DOHH2 (cell line): ENCODE data around the gene LDLRAD4.

Experiments used
- H3F3A ChIP-seq: fragments of 200-600 bp; sonication (generic), shearing (Covaris generic); 2 replicates; pipeline ENCODE4 v1.6.0; 2016; ENCODE audit warnings: antibody characterized with exemption, mild to moderate bottlenecking; ENCODE audit not compliant: control insufficient read depth, insufficient read depth
- H3K27ac ChIP-seq: fragments of 200-600 bp; sonication (generic); 2 replicates; pipeline ENCODE4 v1.5.1; 2014; ENCODE audit warnings: low read depth, mild to moderate bottlenecking, low read length, moderate library complexity
- H3K27me3 ChIP-seq: fragments of 200-600 bp; sonication (generic); 2 replicates; pipeline ENCODE4 v1.6.1; 2014; ENCODE audit warnings: mild to moderate bottlenecking, low read length, mixed read lengths; ENCODE audit not compliant: control insufficient read depth
- H3K36me3 ChIP-seq: fragments of 200-600 bp; sonication (generic); 2 replicates; pipeline ENCODE4 v1.6.1; 2014; ENCODE audit warnings: mild to moderate bottlenecking, low read length, moderate library complexity, mixed read lengths; ENCODE audit not compliant: control insufficient read depth
- H3K4me1 ChIP-seq: fragments of 200-600 bp; sonication (generic); 2 replicates; pipeline ENCODE4 v1.6.1; 2014; ENCODE audit warnings: mild to moderate bottlenecking, low read length, mixed read lengths; ENCODE audit not compliant: control insufficient read depth
- H3K4me2 ChIP-seq: fragments of 200-600 bp; sonication (generic); 2 replicates; pipeline ENCODE4 v1.6.0; 2014; ENCODE audit warnings: mild to moderate bottlenecking, low read length, moderate library complexity
- H3K4me3 ChIP-seq: fragments of 200-600 bp; sonication (generic); 2 replicates; pipeline ENCODE4 v1.5.1; 2014; ENCODE audit warnings: mild to moderate bottlenecking, low read length, mixed read lengths
- H3K79me2 ChIP-seq: fragments of 200-600 bp; sonication (generic); 2 replicates; pipeline ENCODE4 v1.6.1; 2014; ENCODE audit warnings: mild to moderate bottlenecking, low read length, mixed read lengths; ENCODE audit not compliant: control insufficient read depth
- H3K9me2 ChIP-seq: fragments of 200-600 bp; sonication (generic); replicated peaks from 2 replicates; pipeline ENCODE4 v1.6.1; 2014; ENCODE audit warnings: mild to moderate bottlenecking, low read length, mixed read lengths; ENCODE audit not compliant: control insufficient read depth
- H3K9me3 ChIP-seq: fragments of 200-600 bp; sonication (generic); 2 replicates; pipeline ENCODE4 v1.6.1; 2014; ENCODE audit warnings: antibody characterized with exemption, low read length, mixed read lengths; ENCODE audit not compliant: control insufficient read depth, insufficient read depth
- H4K20me1 ChIP-seq: fragments of 200-600 bp; sonication (generic); 2 replicates; pipeline ENCODE4 v1.6.0; 2014; ENCODE audit warnings: low read depth, mild to moderate bottlenecking, antibody characterized with exemption, low read length, moderate library complexity; ENCODE audit not compliant: control insufficient read depth, insufficient read depth
- EZH2phosphoT487 ChIP-seq: fragments of 200-600 bp; sonication (generic); IDR thresholded peaks from 2 replicates; pipeline ENCODE4 v1.6.1; 2017; ENCODE audit warnings: borderline replicate concordance, mild to moderate bottlenecking, antibody characterized with exemption, low read length, moderate library complexity, mixed read lengths
- TF ChIP-seq, protein P1 (sequence below): fragments of 200-600 bp; sonication (generic); IDR thresholded peaks from one replicate; pipeline ENCODE4 v1.5.1; 2014; ENCODE audit warnings: antibody characterized with exemption, mild to moderate bottlenecking, low read depth, low read length; ENCODE audit not compliant: poor library complexity, severe bottlenecking

Gene LDLRAD4

DNA sequence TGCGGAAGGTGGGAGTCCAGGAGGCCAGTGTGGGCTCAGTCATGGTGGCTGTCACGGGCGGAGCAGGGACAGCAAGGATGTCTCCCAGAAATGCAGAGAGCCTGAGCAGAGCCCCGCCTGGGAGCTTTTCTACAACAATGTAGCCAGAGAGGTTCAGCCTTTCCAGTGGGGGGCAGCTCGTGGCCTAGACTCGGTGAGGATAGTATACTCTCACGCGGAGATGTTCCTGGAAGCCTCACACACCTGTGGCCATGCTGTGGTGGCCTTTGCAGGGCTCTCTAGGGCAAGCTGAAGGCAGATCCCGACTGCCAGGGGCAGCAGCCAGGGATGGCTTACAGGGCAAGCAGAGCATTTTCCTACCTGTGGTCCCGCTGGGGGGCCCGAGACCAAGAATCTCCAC, 244.1 kb downstream of the LDLRAD4 start:
- no peaks in the 10 kb centered on the region for H4K20me1 ChIP-seq
- no peaks in the 10 kb centered on the region for H3K9me2 ChIP-seq
- H3F3A ChIP-seq = no peaks in the 10 kb centered on the region; the same call in 1 of the 2 replicates
- H3K4me1 ChIP-seq = peaks cover 22% of the 10 kb centered on the region
- H3K4me2 ChIP-seq = no peak overlapping the region
- H3K79me2 ChIP-seq = peaks cover 10% of the 10 kb centered on the region
- TF ChIP-seq, protein P1, sequence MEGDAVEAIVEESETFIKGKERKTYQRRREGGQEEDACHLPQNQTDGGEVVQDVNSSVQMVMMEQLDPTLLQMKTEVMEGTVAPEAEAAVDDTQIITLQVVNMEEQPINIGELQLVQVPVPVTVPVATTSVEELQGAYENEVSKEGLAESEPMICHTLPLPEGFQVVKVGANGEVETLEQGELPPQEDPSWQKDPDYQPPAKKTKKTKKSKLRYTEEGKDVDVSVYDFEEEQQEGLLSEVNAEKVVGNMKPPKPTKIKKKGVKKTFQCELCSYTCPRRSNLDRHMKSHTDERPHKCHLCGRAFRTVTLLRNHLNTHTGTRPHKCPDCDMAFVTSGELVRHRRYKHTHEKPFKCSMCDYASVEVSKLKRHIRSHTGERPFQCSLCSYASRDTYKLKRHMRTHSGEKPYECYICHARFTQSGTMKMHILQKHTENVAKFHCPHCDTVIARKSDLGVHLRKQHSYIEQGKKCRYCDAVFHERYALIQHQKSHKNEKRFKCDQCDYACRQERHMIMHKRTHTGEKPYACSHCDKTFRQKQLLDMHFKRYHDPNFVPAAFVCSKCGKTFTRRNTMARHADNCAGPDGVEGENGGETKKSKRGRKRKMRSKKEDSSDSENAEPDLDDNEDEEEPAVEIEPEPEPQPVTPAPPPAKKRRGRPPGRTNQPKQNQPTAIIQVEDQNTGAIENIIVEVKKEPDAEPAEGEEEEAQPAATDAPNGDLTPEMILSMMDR = no peak
- H3K4me3 ChIP-seq = no peak overlapping the region
- peaks cover 4% of the 10 kb centered on the region; the same call in 1 of the 2 replicates for H3K36me3 ChIP-seq
- no peak overlapping the region for H3K27ac ChIP-seq
- H3K27me3 ChIP-seq = no peaks in the 10 kb centered on the region
- no peaks in the 10 kb centered on the region for H3K9me3 ChIP-seq

DNA sequence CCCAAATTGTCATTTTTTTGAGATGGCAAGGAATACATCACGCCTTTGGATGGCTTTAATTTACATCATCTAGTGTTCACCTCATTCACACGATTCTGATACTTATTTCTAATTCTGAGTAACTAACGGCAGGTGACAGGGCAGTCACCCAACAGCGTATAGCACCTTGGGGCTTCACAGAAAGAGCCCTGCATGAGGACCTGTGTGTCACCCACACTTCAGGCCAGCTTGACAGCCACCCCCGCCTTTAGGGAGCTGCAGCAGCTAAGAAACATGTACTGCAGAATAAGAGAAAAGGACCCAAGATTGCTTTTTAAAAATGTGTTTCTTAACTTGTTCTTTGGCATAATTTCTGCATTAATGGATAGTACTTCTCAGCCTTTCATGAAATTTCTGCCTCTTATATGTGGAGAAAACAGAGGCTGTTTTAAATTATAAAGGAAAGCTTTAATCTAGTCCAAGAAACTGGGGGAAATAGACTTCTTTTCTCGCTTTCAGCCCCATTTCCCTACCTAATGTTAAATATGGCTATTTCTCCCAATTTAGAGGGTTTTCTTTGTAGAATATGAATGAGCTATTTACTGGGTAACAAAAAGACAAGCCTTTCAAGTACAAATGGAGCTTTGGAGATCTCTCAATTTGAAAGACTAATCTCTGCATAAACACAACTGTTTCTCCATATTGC, 245.1 kb downstream of the LDLRAD4 start:
- Histone ChIP-seq H3K27me3 (no peaks in the 10 kb centered on the region), H3K4me2 (no peak overlapping the region), H3K79me2 (peaks cover 10% of the 10 kb centered on the region), H3F3A (no peaks in the 10 kb centered on the region; the same call in 1 of the 2 replicates), H3K9me2 (no peaks in the 10 kb centered on the region), H3K4me3 (0 out of 2 replicates have a peak overlapping the region, but pooled peaks have one; percentile 67), H3K9me3 (no peaks in the 10 kb centered on the region), H3K27ac (no peak overlapping the region), H3K4me1 (peaks cover 22% of the 10 kb centered on the region), H4K20me1 (no peaks in the 10 kb centered on the region), H3K36me3 (peaks cover 4% of the 10 kb centered on the region; the same call in 1 of the 2 replicates)
- no peak for TF ChIP-seq EZH2phosphoT487
- TF ChIP-seq, protein P1 = no peak

DNA sequence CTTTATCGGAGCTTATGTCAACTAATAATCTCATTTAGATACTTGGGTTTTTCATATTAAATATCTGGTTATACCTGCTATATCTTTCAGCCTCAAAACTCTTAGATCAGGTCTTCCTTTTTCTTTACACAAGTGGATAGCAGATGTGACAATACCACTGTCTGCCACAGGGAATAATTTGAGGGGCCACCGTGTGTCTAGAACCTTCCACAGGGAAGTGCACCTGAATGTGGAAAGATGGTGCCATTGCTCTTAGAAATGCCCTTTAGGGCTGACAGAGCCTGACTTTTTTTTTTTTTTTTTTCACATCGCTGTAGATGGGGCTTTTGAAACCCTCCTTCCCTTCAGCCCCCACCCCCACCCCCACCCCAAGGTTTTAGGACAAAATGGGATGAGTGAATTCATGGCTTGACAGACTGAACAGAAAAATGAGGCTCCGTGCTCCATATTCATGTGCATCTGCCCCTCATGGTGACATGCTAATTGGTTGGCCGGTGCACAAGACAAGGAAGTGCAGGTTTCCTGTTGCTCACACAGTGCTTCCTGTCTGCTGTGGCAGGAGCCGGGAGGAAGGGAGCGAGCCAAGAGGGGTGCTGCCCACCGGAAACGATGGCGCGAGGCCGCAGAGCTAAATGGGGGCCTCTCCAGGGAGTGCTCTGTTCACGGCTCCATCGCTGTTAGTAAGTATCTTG, 246.0 kb downstream of the LDLRAD4 start:
- Histone ChIP-seq H3F3A (no peaks in the 10 kb centered on the region; the same call in 1 of the 2 replicates), H3K9me3 (no peaks in the 10 kb centered on the region), H3K4me1 (peaks cover 22% of the 10 kb centered on the region), H3K27ac (peak overlapping the region; percentile 37), H3K4me3 (peak overlapping the region; percentile 67), H3K79me2 (peaks cover 10% of the 10 kb centered on the region), H3K4me2 (peak overlapping the region; percentile 67), H4K20me1 (no peaks in the 10 kb centered on the region), H3K27me3 (no peaks in the 10 kb centered on the region), H3K36me3 (peaks cover 4% of the 10 kb centered on the region; the same call in 1 of the 2 replicates), H3K9me2 (no peaks in the 10 kb centered on the region)
- TF ChIP-seq EZH2phosphoT487 = no peak
- TF ChIP-seq, protein P1 = no peak
